K562 (cell line): ENCODE data around the gene TRIM24.

Source experiments
- FOXA3 ChIP-seq, 2 experiments: fragments of 450-650 bp in 1 of 2; sonication (generic) in 1 of 2; formaldehyde crosslinking; IDR thresholded peaks in 1 of 2; conservative IDR thresholded peaks in 1 of 2; 2 replicates each; pipeline versions ENCODE4 v1.4.0 to v1.8.0; 2020 to 2022; ENCODE audit warnings: mild to moderate bottlenecking in 2 of 2, missing genetic modification reagents in 1 of 2
- HMG20A ChIP-seq: fragments of 450-650 bp; formaldehyde crosslinking; conservative IDR thresholded peaks from 2 replicates; pipeline ENCODE4 v1.4.0; 2020; ENCODE audit warnings: mild to moderate bottlenecking, mixed read lengths
- MTF1 ChIP-seq: fragments of 250-450 bp; sonication (Bioruptor Pico); IDR thresholded peaks from 2 replicates; pipeline ENCODE4 v1.9.0; 2021; ENCODE audit warnings: moderate library complexity, mild to moderate bottlenecking, inconsistent platforms, borderline replicate concordance
- POLR2AphosphoS5 ChIP-seq: IDR thresholded peaks from 2 replicates; pipeline ENCODE4 v1.6.1; 2011; ENCODE audit warnings: mild to moderate bottlenecking, low read depth, low read length, moderate library complexity; ENCODE audit not compliant: control insufficient read depth, insufficient read depth
- RAD21 ChIP-seq, 2 experiments: fragments of 250-450 bp in 1 of 2; fragments of 450-650 bp in 1 of 2; sonication (Bioruptor Pico) in 1 of 2; formaldehyde crosslinking in 1 of 2; IDR thresholded peaks in 1 of 2; conservative IDR thresholded peaks in 1 of 2; 2 replicates each; pipeline versions ENCODE4 v1.4.0 to v1.8.0; 2020 to 2022; ENCODE audit warnings: mild to moderate bottlenecking in 2 of 2, moderate library complexity in 1 of 2

DNA sequence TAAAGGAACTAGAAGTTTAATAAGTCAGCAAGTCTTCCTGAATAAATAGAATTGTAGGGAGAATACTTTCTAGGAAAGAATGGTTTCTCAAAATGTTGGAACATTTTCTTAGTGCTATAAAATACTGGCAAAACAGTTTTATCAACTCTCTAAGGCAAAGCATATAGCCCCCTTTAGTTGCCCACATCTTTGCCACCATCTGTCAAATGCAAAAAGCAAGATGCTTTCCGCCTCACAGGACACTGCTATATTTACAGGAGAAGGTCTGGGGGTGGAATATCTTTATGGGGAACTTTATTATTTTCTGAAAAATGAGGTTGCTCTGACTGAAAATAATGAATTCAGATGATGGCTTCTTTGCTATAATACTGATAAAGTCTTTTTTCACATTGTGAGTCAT is 162.8 kb downstream of the TRIM24 start:
- TF ChIP-seq RAD21 (CRISPR knock-in tag; conservative IDR thresholded peaks at IDR 0.05 in 1 of 2, IDR thresholded peaks at IDR 0.05 in 1 of 2), result no peak
- TF ChIP-seq FOXA3 (CRISPR knock-in tag; conservative IDR thresholded peaks at IDR 0.05 in 1 of 2, IDR thresholded peaks at IDR 0.05 in 1 of 2), result no peak
- TF ChIP-seq POLR2AphosphoS5, result no peak
- no peak for TF ChIP-seq HMG20A (CRISPR knock-in tag)
- TF ChIP-seq MTF1, result no peak
